Measurements from ENCODE around the gene PHF19.

The PHF19 gene

GRCh38 chr9:120851449-120851848 is 25.5 kb downstream of the PHF19 start:
- TF ChIP-seq PKNOX1 (IDR thresholded peaks at IDR 0.05): no peak
- no peak for TF ChIP-seq TARDBP (IDR thresholded peaks at IDR 0.05)
- TF ChIP-seq SP1 (IDR thresholded peaks at IDR 0.05): no peak
- no peak for TF ChIP-seq HDGF (IDR thresholded peaks at IDR 0.05; ENCODE audit: borderline replicate concordance)
- TF ChIP-seq NFRKB (IDR thresholded peaks at IDR 0.05): no peak
- TF ChIP-seq FOXK2 (IDR thresholded peaks at IDR 0.05): no peak
- no peak for TF ChIP-seq FOXA1 (IDR thresholded peaks at IDR 0.05)
- TF ChIP-seq ZNF384 (IDR thresholded peaks at IDR 0.05): no peak
- no peak for TF ChIP-seq ARNT (IDR thresholded peaks at IDR 0.05)
- TF ChIP-seq L3MBTL2 (conservative IDR thresholded peaks at IDR 0.05): no peak
- TF ChIP-seq BHLHE40 (IDR thresholded peaks at IDR 0.05; ENCODE audit: borderline replicate concordance): no peak
- TF ChIP-seq LEF1 (IDR thresholded peaks at IDR 0.05; ENCODE audit: borderline replicate concordance): no peak
- no peak for TF ChIP-seq ELF4 (IDR thresholded peaks at IDR 0.05)
- no peak for TF ChIP-seq SUZ12 (IDR thresholded peaks at IDR 0.05)
- ChIA-PET CTCF (no interaction called here), POLR2A (interaction anchor here (1.2 kb wide), 1 partner anchor 58 kb away, joined by 4 read pairs; the partner anchor contains the start of gene FBXW2)
- DNase-seq (ENCODE audit: extremely low spot score): no peak

GRCh38 chr9:120850315-120850714 is 26.7 kb downstream of the PHF19 start:
- TF ChIP-seq L3MBTL2 (conservative IDR thresholded peaks at IDR 0.05) (no peak), ZNF384 (IDR thresholded peaks at IDR 0.05) (no peak), FOXM1 (IDR thresholded peaks at IDR 0.05; ENCODE audit: borderline replicate concordance) (no peak), BHLHE40 (IDR thresholded peaks at IDR 0.05; ENCODE audit: borderline replicate concordance) (no peak), FOXK2 (IDR thresholded peaks at IDR 0.05) (no peak), ARNT (IDR thresholded peaks at IDR 0.05) (no peak), ELF4 (IDR thresholded peaks at IDR 0.05) (no peak), CTBP1 (IDR thresholded peaks at IDR 0.05; ENCODE audit: borderline replicate concordance) (no peak), SUZ12 (IDR thresholded peaks at IDR 0.05) (no peak), NFRKB (IDR thresholded peaks at IDR 0.05) (no peak), FOXA1 (IDR thresholded peaks at IDR 0.05) (no peak), LEF1 (IDR thresholded peaks at IDR 0.05; ENCODE audit: borderline replicate concordance) (no peak), TARDBP (IDR thresholded peaks at IDR 0.05) (no peak), PKNOX1 (IDR thresholded peaks at IDR 0.05) (no peak), SP1 (IDR thresholded peaks at IDR 0.05) (no peak), HDGF (IDR thresholded peaks at IDR 0.05; ENCODE audit: borderline replicate concordance) (no peak)
- POLR2A ChIA-PET: no interaction called here
- CTCF ChIA-PET: interaction anchor here (0.6 kb wide), 1 partner anchor 85 kb away, joined by 3 read pairs; no protein-coding TSS in a partner anchor
- DNase-seq (ENCODE audit: extremely low spot score): no peak

GRCh38 chr9:120846906-120847305 is 30.1 kb downstream of the PHF19 start:
- ChIA-PET POLR2A (interaction anchor here (1.2 kb wide), 1 partner anchor 54 kb away, joined by 3 read pairs; the partner anchor contains the start of gene FBXW2), CTCF (no interaction called here)
- no peak for TF ChIP-seq SP1 (IDR thresholded peaks at IDR 0.05)
- TF ChIP-seq HDGF (IDR thresholded peaks at IDR 0.05; ENCODE audit: borderline replicate concordance): no peak
- no peak for TF ChIP-seq L3MBTL2 (conservative IDR thresholded peaks at IDR 0.05)
- no peak for TF ChIP-seq FOXK2 (IDR thresholded peaks at IDR 0.05)
- TF ChIP-seq CTBP1 (IDR thresholded peaks at IDR 0.05; ENCODE audit: borderline replicate concordance): no peak
- TF ChIP-seq LEF1 (IDR thresholded peaks at IDR 0.05; ENCODE audit: borderline replicate concordance): no peak
- no peak for TF ChIP-seq SUZ12 (IDR thresholded peaks at IDR 0.05)
- no peak for TF ChIP-seq FOXM1 (IDR thresholded peaks at IDR 0.05; ENCODE audit: borderline replicate concordance)
- TF ChIP-seq TARDBP (IDR thresholded peaks at IDR 0.05): no peak
- no peak for TF ChIP-seq NFRKB (IDR thresholded peaks at IDR 0.05)
- no peak for TF ChIP-seq ELF4 (IDR thresholded peaks at IDR 0.05)
- no peak for TF ChIP-seq ARNT (IDR thresholded peaks at IDR 0.05)
- DNase-seq (ENCODE audit: extremely low spot score): no peak

GRCh38 chr9:120846251-120846889 is 30.6 kb downstream of the PHF19 start:
- TF ChIP-seq FOXK2 (IDR thresholded peaks at IDR 0.05): no peak
- TF ChIP-seq ELF4 (IDR thresholded peaks at IDR 0.05): no peak
- TF ChIP-seq ARNT (IDR thresholded peaks at IDR 0.05): no peak
- TF ChIP-seq LEF1 (IDR thresholded peaks at IDR 0.05; ENCODE audit: borderline replicate concordance): no peak
- TF ChIP-seq NFRKB (IDR thresholded peaks at IDR 0.05): no peak
- TF ChIP-seq TARDBP (IDR thresholded peaks at IDR 0.05): no peak
- no peak for TF ChIP-seq FOXA1 (IDR thresholded peaks at IDR 0.05)
- ChIA-PET CTCF (no interaction called here), POLR2A (interaction anchor here (1.2 kb wide), 1 partner anchor 53 kb away, joined by 3 read pairs; the partner anchor contains the start of gene FBXW2)
- no peak for DNase-seq (ENCODE audit: extremely low spot score)

- ChIA-PET CTCF (no interaction called here), POLR2A (no interaction called here)
- no peak for DNase-seq (ENCODE audit: extremely low spot score)
- TF ChIP-seq SP1 (IDR thresholded peaks at IDR 0.05) (no peak), TARDBP (IDR thresholded peaks at IDR 0.05) (no peak), CTBP1 (IDR thresholded peaks at IDR 0.05; ENCODE audit: borderline replicate concordance) (no peak), SUZ12 (IDR thresholded peaks at IDR 0.05) (no peak), ARNT (IDR thresholded peaks at IDR 0.05) (no peak), HDGF (IDR thresholded peaks at IDR 0.05; ENCODE audit: borderline replicate concordance) (no peak)
Observed at GRCh38 chr9:120845255-120845654, 31.7 kb downstream of the PHF19 start.

GRCh38 chr9:120842685-120843485 is 34.1 kb downstream of the PHF19 start, which contains the start of gene PSMD5:
Gene PSMD5 (minus strand): TSS chr9:120842922. CDS start chr9:120842909, 13 bp downstream.
- POLR2A ChIA-PET: interaction anchor here (0.6 kb wide), 1 partner anchor 50 kb away, joined by 3 read pairs; the partner anchor contains the start of gene FBXW2
- no peak for DNase-seq (ENCODE audit: extremely low spot score)
- TF ChIP-seq FOXA1 (IDR thresholded peaks at IDR 0.05) (no peak), FOXK2 (IDR thresholded peaks at IDR 0.05) (no peak), ZNF384 (IDR thresholded peaks at IDR 0.05) (no peak), ARNT (IDR thresholded peaks at IDR 0.05) (no peak), ELF4 (IDR thresholded peaks at IDR 0.05) (no peak), CTBP1 (IDR thresholded peaks at IDR 0.05; ENCODE audit: borderline replicate concordance) (no peak), PKNOX1 (IDR thresholded peaks at IDR 0.05) (no peak), FOXM1 (IDR thresholded peaks at IDR 0.05; ENCODE audit: borderline replicate concordance) (no peak), SUZ12 (IDR thresholded peaks at IDR 0.05) (no peak), SP1 (IDR thresholded peaks at IDR 0.05) (no peak), NFRKB (IDR thresholded peaks at IDR 0.05) (no peak), LEF1 (IDR thresholded peaks at IDR 0.05; ENCODE audit: borderline replicate concordance) (no peak), TARDBP (IDR thresholded peaks at IDR 0.05) (no peak), BHLHE40 (IDR thresholded peaks at IDR 0.05; ENCODE audit: borderline replicate concordance) (no peak), HDGF (IDR thresholded peaks at IDR 0.05; ENCODE audit: borderline replicate concordance) (no peak), L3MBTL2 (conservative IDR thresholded peaks at IDR 0.05) (no peak)
- CTCF ChIA-PET: no interaction called here

Measured in HEK293T (cell line).